ENCODE data around the gene UCMA. TPM values are rescaled to one million over a fixed set of nuclear protein-coding genes. Genes with fewer than 3 reads are reported as not detected.

Gene UCMA
- total RNA-seq, 1 donor from 2014 or later = not detected

GRCh38 chr10:13270877-13271551 lies 36.8 kb upstream of the UCMA start:
- Mint-ChIP-seq H3K36me3 (ENCODE audit: low read depth) (no peaks in the 10 kb centered on the region), H3K4me1 (ENCODE audit: low read depth) (peaks cover 15% of the 10 kb centered on the region), H3K9me3 (ENCODE audit: low read depth) (peaks cover 2% of the 10 kb centered on the region), H3K27ac (ENCODE audit: unreplicated experiment) (peak overlapping the region; percentile 55), H3K4me3 (ENCODE audit: unreplicated experiment) (no peak overlapping the region), H3K27me3 (ENCODE audit: low read depth) (peaks cover 1% of the 10 kb centered on the region)
- no peak for DNase-seq (ENCODE audit: low spot score)
- no peak for TF ChIP-seq CTCF (IDR thresholded peaks at IDR 0.05)

GRCh38 chr10:13268841-13269240 lies 34.7 kb upstream of the UCMA start:
- H3K4me3 Mint-ChIP-seq (ENCODE audit: unreplicated experiment) = no peak overlapping the region
- no peak overlapping the region for H3K27ac Mint-ChIP-seq (ENCODE audit: unreplicated experiment)
- peaks cover 15% of the 10 kb centered on the region for H3K4me1 Mint-ChIP-seq (ENCODE audit: low read depth)
- H3K9me3 Mint-ChIP-seq (ENCODE audit: low read depth) = peaks cover 2% of the 10 kb centered on the region
- H3K27me3 Mint-ChIP-seq (ENCODE audit: low read depth) = peaks cover 13% of the 10 kb centered on the region
- H3K36me3 Mint-ChIP-seq (ENCODE audit: low read depth) = no peaks in the 10 kb centered on the region
- no peak for DNase-seq (ENCODE audit: low spot score)
- no peak for TF ChIP-seq CTCF (IDR thresholded peaks at IDR 0.05)

- peaks cover 2% of the 10 kb centered on the region for H3K9me3 Mint-ChIP-seq (ENCODE audit: low read depth)
- peaks cover 18% of the 10 kb centered on the region for H3K27me3 Mint-ChIP-seq (ENCODE audit: low read depth)
- H3K4me3 Mint-ChIP-seq (ENCODE audit: unreplicated experiment) = no peak overlapping the region
- no peak for TF ChIP-seq CTCF (IDR thresholded peaks at IDR 0.05)
- peaks cover 15% of the 10 kb centered on the region for H3K4me1 Mint-ChIP-seq (ENCODE audit: low read depth)
- H3K36me3 Mint-ChIP-seq (ENCODE audit: low read depth) = peaks cover under 1% of the 10 kb centered on the region
- no peak for DNase-seq (ENCODE audit: low spot score)
- H3K27ac Mint-ChIP-seq (ENCODE audit: unreplicated experiment) = no peak overlapping the region
Measured at GRCh38 chr10:13268310-13268709, 34.1 kb upstream of the UCMA start.

- no peak for DNase-seq (ENCODE audit: low spot score)
- Mint-ChIP-seq H3K36me3 (ENCODE audit: low read depth) (peaks cover 7% of the 10 kb centered on the region), H3K9me3 (ENCODE audit: low read depth) (peaks cover 2% of the 10 kb centered on the region), H3K27me3 (ENCODE audit: low read depth) (peaks cover 23% of the 10 kb centered on the region), H3K4me1 (ENCODE audit: low read depth) (no peaks in the 10 kb centered on the region), H3K4me3 (ENCODE audit: unreplicated experiment) (no peak overlapping the region), H3K27ac (ENCODE audit: unreplicated experiment) (no peak overlapping the region)
- TF ChIP-seq CTCF (IDR thresholded peaks at IDR 0.05) = no peak
Measured at GRCh38 chr10:13263591-13263990, 29.4 kb upstream of the UCMA start.

- Mint-ChIP-seq H3K4me3 (ENCODE audit: unreplicated experiment) (no peak overlapping the region), H3K27me3 (ENCODE audit: low read depth) (peaks cover 23% of the 10 kb centered on the region), H3K27ac (ENCODE audit: unreplicated experiment) (no peak overlapping the region), H3K9me3 (ENCODE audit: low read depth) (peaks cover 5% of the 10 kb centered on the region), H3K36me3 (ENCODE audit: low read depth) (peaks cover 7% of the 10 kb centered on the region), H3K4me1 (ENCODE audit: low read depth) (no peaks in the 10 kb centered on the region)
- no peak for DNase-seq (ENCODE audit: low spot score)
- TF ChIP-seq CTCF (IDR thresholded peaks at IDR 0.05) = no peak
Measured at GRCh38 chr10:13262433-13262832, 28.3 kb upstream of the UCMA start.
